Femur (tissue), 1 donor: Measurements from ENCODE around the gene PLXNC1.
"Not testable (repeated sequence)": the region's sequence is repeated elsewhere in the genome, so short reads cannot be mapped to it uniquely, and the experiment has no call there.

ENCODE experiments used
- DNase-seq: peaks from one replicate; pipeline ENCODE4 v3.0.0-alpha.2; 2017

Gene PLXNC1

GRCh38 chr12:94305130-94305957 is 157.0 kb downstream of the PLXNC1 start:
- no peak for DNase-seq

GRCh38 chr12:94308612-94309011 is 160.2 kb downstream of the PLXNC1 start:
- DNase-seq = no peak

- DNase-seq = no peak
Measured at GRCh38 chr12:94309373-94309772, 161.0 kb downstream of the PLXNC1 start.

GRCh38 chr12:94312378-94312777 is 164.0 kb downstream of the PLXNC1 start:
- no peak for DNase-seq

GRCh38 chr12:94316600-94316999 is 168.2 kb downstream of the PLXNC1 start:
- DNase-seq = not testable (repeated sequence)

- no peak for DNase-seq
Measured at GRCh38 chr12:94318181-94318580, 169.8 kb downstream of the PLXNC1 start.

GRCh38 chr12:94320109-94320508 is 171.7 kb downstream of the PLXNC1 start:
- no peak for DNase-seq

- DNase-seq = no peak
Measured at GRCh38 chr12:94322346-94322745, 174.0 kb downstream of the PLXNC1 start.

GRCh38 chr12:94326234-94326633 is 177.9 kb downstream of the PLXNC1 start:
- no peak for DNase-seq

GRCh38 chr12:94326727-94327126 is 178.3 kb downstream of the PLXNC1 start:
- DNase-seq = no peak

GRCh38 chr12:94327809-94328208 is 179.4 kb downstream of the PLXNC1 start:
- no peak for DNase-seq

GRCh38 chr12:94329366-94329765 is 181.0 kb downstream of the PLXNC1 start:
- DNase-seq = no peak

- no peak for DNase-seq
Measured at GRCh38 chr12:94333396-94333795, 185.0 kb downstream of the PLXNC1 start.

- no peak for DNase-seq
Measured at GRCh38 chr12:94336211-94336925, 188.0 kb downstream of the PLXNC1 start.

- DNase-seq = no peak
Measured at GRCh38 chr12:94338006-94338794, 189.8 kb downstream of the PLXNC1 start.

GRCh38 chr12:94340573-94340972 is 192.2 kb downstream of the PLXNC1 start:
- no peak for DNase-seq

GRCh38 chr12:94353130-94353529 is 204.8 kb downstream of the PLXNC1 start:
- no peak for DNase-seq
